AG10803 (cell line): ENCODE results near the gene CTIF.

Experiments
- DNase-seq: peaks from one replicate; pipeline ENCODE4 v3.0.0; 2010; ENCODE audit warnings: low read depth
- H3K4me3 ChIP-seq: 2 replicates; pipeline ENCODE4 v1.5.1; 2011; ENCODE audit warnings: mild to moderate bottlenecking, low read length, control low read depth
- CTCF ChIP-seq: conservative IDR thresholded peaks from 2 replicates; pipeline ENCODE4 v1.5.1; 2011; ENCODE audit warnings: mild to moderate bottlenecking, low read length, control low read depth, inconsistent platforms

CTIF gene

GRCh38 chr18:48882379-48882778 lies 343.5 kb downstream of the CTIF start:
- DNase-seq: no peak
- no peak overlapping the region for H3K4me3 ChIP-seq
- TF ChIP-seq CTCF: no peak

DNA sequence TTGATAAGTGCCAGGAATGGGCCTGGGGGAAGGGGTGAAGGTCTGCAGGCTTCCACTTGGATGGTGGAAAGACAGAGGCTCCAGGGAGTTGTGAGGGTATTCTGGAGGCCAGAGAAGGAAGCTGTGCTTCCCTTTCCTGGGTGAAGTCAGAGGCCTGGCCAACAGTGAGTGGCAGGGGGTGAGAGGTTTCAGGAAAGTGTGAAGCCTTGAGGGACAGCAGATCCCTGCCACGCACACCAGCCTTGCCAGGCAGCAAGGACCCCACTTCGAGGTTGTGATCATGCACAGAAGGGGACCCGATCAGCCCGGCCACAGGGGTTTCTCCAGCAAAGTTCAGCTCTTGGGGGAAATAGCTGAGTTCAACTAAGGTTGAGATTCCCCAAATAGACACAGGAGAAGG lies 345.5 kb downstream of the CTIF start:
- no peak for TF ChIP-seq CTCF
- DNase-seq: no peak
- H3K4me3 ChIP-seq: no peak overlapping the region

DNA sequence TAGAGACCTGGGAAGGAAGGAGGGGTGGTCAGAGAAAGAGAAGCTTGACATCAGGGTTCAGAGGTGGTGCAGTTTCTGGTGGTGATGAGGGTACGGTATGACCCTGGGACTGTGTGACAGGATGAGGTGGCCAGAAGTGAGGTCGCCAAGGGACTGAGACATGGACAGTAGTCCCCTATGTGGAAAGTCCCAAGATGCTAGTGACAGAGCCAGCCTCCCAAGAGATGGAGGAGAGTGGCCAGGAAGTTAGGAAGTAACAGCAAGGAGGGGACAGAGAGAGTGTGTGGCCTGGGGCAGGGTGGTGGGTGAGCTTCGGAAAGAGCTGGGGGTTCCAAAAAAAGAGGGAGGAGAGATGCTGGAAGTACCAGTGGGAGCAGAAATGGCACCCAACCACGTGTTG lies 345.9 kb downstream of the CTIF start:
- no peak overlapping the region for H3K4me3 ChIP-seq
- no peak for TF ChIP-seq CTCF
- DNase-seq: no peak

GRCh38 chr18:48885266-48885923 lies 346.6 kb downstream of the CTIF start:
- no peak for DNase-seq
- no peak for TF ChIP-seq CTCF
- H3K4me3 ChIP-seq: no peak overlapping the region

DNA sequence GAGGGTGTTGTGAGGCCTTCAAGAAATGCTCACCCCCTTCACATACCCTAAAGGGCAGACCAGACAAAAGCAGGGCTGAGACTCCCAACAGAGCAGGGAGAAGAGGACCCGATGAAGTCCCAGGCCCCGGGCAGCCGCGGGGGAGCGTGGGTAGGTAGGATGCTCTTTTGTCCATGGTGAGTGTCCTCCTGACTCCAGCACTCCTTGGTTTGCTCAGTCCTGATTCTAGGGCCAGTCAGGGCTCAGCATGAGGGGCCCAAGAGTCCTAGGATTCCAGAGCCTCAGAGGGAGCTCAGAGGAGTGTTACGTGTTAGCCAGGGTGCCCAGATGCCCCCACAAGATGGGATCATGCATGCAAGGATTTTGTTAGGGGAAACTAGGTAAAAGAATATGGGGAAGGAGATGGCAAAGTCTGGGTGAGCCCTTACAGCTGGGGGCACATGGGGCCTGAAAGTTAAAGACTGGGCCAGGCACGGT lies 347.1 kb downstream of the CTIF start:
- DNase-seq: no peak
- H3K4me3 ChIP-seq: no peak overlapping the region
- TF ChIP-seq CTCF: no peak

- no peak for TF ChIP-seq CTCF
- no peak overlapping the region for H3K4me3 ChIP-seq
- DNase-seq: no peak
Observed at GRCh38 chr18:48886520-48887293, 347.9 kb downstream of the CTIF start.
